Neural progenitor cell (in vitro differentiated cells): ENCODE data around the gene PAPLN. TPM values are rescaled to one million over a fixed set of nuclear protein-coding genes. Genes with fewer than 3 reads are reported as not detected.

Source experiments
- DNase-seq: peaks from one replicate; pipeline ENCODE4 v3.0.0-alpha.2; 2016; ENCODE audit warnings: low spot score
- H2AFZ ChIP-seq: fragments of 200-600 bp; sonication (generic); replicated peaks from 2 replicates; pipeline ENCODE4 v1.6.1; 2016; ENCODE audit warnings: antibody characterized with exemption
- H3F3A ChIP-seq: fragments of 200-600 bp; sonication (generic); 2 replicates; pipeline ENCODE4 v1.6.1; 2016; ENCODE audit warnings: antibody characterized with exemption, low read depth
- H3K27ac ChIP-seq: fragments of 200-600 bp; sonication (generic); 2 replicates; pipeline ENCODE4 v1.5.1; 2016; ENCODE audit warnings: mild to moderate bottlenecking
- H3K27me3 ChIP-seq: fragments of 200-600 bp; sonication (generic); 2 replicates; pipeline ENCODE4 v1.6.1; 2016; ENCODE audit warnings: mild to moderate bottlenecking, moderate library complexity
- H3K36me3 ChIP-seq: fragments of 200-600 bp; sonication (generic); 2 replicates; pipeline ENCODE4 v1.5.1; 2016
- H3K4me1 ChIP-seq: fragments of 200-600 bp; sonication (generic); 2 replicates; pipeline ENCODE4 v1.6.1; 2016; ENCODE audit warnings: mixed run types
- H3K4me2 ChIP-seq: fragments of 200-600 bp; sonication (generic); 2 replicates; pipeline ENCODE4 v1.6.1; 2016
- H3K4me3 ChIP-seq: fragments of 200-600 bp; sonication (generic); 2 replicates; pipeline ENCODE4 v1.5.1; 2016
- H3K79me2 ChIP-seq: fragments of 200-600 bp; sonication (generic); 2 replicates; pipeline ENCODE4 v1.6.1; 2016; ENCODE audit warnings: low read depth
- H3K9ac ChIP-seq: fragments of 200-600 bp; sonication (generic); 2 replicates; pipeline ENCODE4 v1.6.1; 2016
- H3K9me3 ChIP-seq: fragments of 200-600 bp; sonication (generic); 2 replicates; pipeline ENCODE4 v1.5.1; 2016; ENCODE audit warnings: low read depth
- H4K20me1 ChIP-seq: fragments of 200-600 bp; sonication (generic); 2 replicates; pipeline ENCODE4 v1.6.1; 2016; ENCODE audit warnings: low read depth
- H3K27ac Mint-ChIP-seq: 3 replicates; pipeline ENCODE4 v1.8.0; 2021; ENCODE audit warnings: mixed read lengths
- H3K27me3 Mint-ChIP-seq: 2 replicates; pipeline ENCODE4 v1.8.0; 2022; ENCODE audit warnings: low read depth, mild to moderate bottlenecking, inconsistent platforms, moderate library complexity, mixed read lengths; ENCODE audit not compliant: insufficient read depth
- H3K36me3 Mint-ChIP-seq: 3 replicates; pipeline ENCODE4 v1.8.0; 2021; ENCODE audit warnings: mixed read lengths
- H3K4me1 Mint-ChIP-seq: 3 replicates; pipeline ENCODE4 v1.8.0; 2021; ENCODE audit warnings: mixed read lengths
- H3K4me3 Mint-ChIP-seq: 3 replicates; pipeline ENCODE4 v1.8.0; 2021; ENCODE audit warnings: mild to moderate bottlenecking, moderate library complexity, mixed read lengths
- H3K9me3 Mint-ChIP-seq: 3 replicates; pipeline ENCODE4 v1.8.0; 2020; ENCODE audit warnings: mixed read lengths
- EZH2 ChIP-seq: fragments of 200-600 bp; sonication (generic); IDR thresholded peaks from 2 replicates; pipeline ENCODE4 v1.6.1; 2017; ENCODE audit warnings: antibody characterized with exemption, mild to moderate bottlenecking, moderate library complexity
- EZH2phosphoT487 ChIP-seq: fragments of 200-600 bp; sonication (generic); IDR thresholded peaks from 2 replicates; pipeline ENCODE4 v1.6.1; 2017; ENCODE audit warnings: antibody characterized with exemption
- total RNA-seq: library from RNA; depleted of rRNA; stranded (reverse); fragments of >200 nt; gene quantifications from 2 replicates; pipeline ENCODE4 v1.2.3, GENCODE V29; 2015; ENCODE audit warnings: low replicate concordance
- TF ChIP-seq, protein P1 (sequence below): fragments of 200-600 bp; sonication (generic); IDR thresholded peaks from 2 replicates; pipeline ENCODE4 v1.5.1; 2017; ENCODE audit warnings: antibody characterized with exemption, mild to moderate bottlenecking

The PAPLN gene
- total RNA-seq, 1 donor from 2014 or later = 17.3 TPM

DNA sequence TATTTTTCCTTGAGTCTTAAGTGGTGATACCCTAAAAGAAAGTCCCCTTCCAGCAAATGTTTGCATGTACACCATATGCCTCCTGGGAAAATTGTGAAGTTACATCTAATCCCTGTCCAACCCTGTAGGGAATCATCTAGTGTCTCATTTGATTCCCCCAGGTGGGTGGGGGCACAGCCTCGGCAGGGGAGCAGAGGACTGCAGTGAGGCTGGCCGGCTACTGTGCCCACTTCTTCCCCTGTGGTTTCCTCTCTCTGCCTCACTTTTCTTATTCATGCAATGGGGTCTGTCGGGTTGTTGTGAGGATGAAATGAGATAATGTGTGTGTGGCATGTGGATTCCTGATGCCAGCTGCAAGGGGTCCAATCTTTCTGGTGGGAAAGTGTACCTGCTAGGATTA lies 6.0 kb downstream of the PAPLN start:
- H3K4me3 Mint-ChIP-seq = no peak overlapping the region
- no peak for DNase-seq

DNA sequence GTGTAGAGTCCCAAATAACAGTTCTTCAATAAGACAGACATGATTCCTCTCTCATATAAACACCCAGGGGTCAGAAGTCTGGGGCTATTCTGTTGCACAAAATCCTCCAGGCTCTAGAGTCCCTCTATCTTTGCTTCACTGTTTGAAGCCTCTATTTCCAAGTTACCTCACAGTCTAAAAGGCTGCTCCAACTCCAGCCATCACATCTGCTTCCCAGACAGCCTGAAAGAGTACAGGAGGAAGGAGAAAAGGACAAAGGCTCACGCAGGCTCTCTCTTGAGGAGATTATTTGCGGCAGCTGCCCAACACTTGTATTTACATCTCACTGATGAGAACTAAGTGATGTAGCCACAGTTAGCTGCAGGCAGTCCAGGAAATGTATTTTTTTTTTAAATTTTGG lies 6.4 kb downstream of the PAPLN start:
- Mint-ChIP-seq H3K4me1 (peaks cover 25% of the 10 kb centered on the region), H3K27me3 (peaks cover 21% of the 10 kb centered on the region), H3K36me3 (no peaks in the 10 kb centered on the region), H3K4me3 (no peak overlapping the region), H3K27ac (peak overlapping the region; percentile 76), H3K9me3 (no peaks in the 10 kb centered on the region)
- no peak overlapping the region for H3K27ac ChIP-seq
- no peak overlapping the region for H3K4me3 ChIP-seq
- H4K20me1 ChIP-seq = peaks cover 9% of the 10 kb centered on the region
- no peaks in the 10 kb centered on the region for H3K9me3 ChIP-seq
- no peaks in the 10 kb centered on the region for H3F3A ChIP-seq
- no peak overlapping the region for H3K9ac ChIP-seq
- no peak for TF ChIP-seq EZH2
- TF ChIP-seq EZH2phosphoT487 = no peak
- TF ChIP-seq, protein P1, sequence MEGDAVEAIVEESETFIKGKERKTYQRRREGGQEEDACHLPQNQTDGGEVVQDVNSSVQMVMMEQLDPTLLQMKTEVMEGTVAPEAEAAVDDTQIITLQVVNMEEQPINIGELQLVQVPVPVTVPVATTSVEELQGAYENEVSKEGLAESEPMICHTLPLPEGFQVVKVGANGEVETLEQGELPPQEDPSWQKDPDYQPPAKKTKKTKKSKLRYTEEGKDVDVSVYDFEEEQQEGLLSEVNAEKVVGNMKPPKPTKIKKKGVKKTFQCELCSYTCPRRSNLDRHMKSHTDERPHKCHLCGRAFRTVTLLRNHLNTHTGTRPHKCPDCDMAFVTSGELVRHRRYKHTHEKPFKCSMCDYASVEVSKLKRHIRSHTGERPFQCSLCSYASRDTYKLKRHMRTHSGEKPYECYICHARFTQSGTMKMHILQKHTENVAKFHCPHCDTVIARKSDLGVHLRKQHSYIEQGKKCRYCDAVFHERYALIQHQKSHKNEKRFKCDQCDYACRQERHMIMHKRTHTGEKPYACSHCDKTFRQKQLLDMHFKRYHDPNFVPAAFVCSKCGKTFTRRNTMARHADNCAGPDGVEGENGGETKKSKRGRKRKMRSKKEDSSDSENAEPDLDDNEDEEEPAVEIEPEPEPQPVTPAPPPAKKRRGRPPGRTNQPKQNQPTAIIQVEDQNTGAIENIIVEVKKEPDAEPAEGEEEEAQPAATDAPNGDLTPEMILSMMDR = no peak
- no peak overlapping the region for H3K4me2 ChIP-seq
- H3K4me1 ChIP-seq = peaks cover 20% of the 10 kb centered on the region
- no peak overlapping the region for H2AFZ ChIP-seq
- peaks cover 7% of the 10 kb centered on the region for H3K79me2 ChIP-seq
- no peak for DNase-seq
- H3K36me3 ChIP-seq = no peaks in the 10 kb centered on the region
- peaks cover 19% of the 10 kb centered on the region for H3K27me3 ChIP-seq

More for the DNA sequence above, 6.0 kb downstream of the PAPLN start:
- Histone ChIP-seq H3F3A (no peaks in the 10 kb centered on the region), H3K79me2 (peaks cover 7% of the 10 kb centered on the region), H3K4me3 (no peak overlapping the region), H3K27me3 (peaks cover 23% of the 10 kb centered on the region), H3K36me3 (no peaks in the 10 kb centered on the region), H3K9me3 (no peaks in the 10 kb centered on the region), H3K4me2 (no peak overlapping the region), H3K27ac (no peak overlapping the region), H3K9ac (no peak overlapping the region), H3K4me1 (peaks cover 22% of the 10 kb centered on the region), H2AFZ (no peak overlapping the region), H4K20me1 (peaks cover 9% of the 10 kb centered on the region)
- peaks cover 28% of the 10 kb centered on the region for H3K4me1 Mint-ChIP-seq
- H3K27ac Mint-ChIP-seq = peak overlapping the region; percentile 76
- H3K27me3 Mint-ChIP-seq = peaks cover 25% of the 10 kb centered on the region
- H3K36me3 Mint-ChIP-seq = no peaks in the 10 kb centered on the region
- H3K9me3 Mint-ChIP-seq = no peaks in the 10 kb centered on the region
- TF ChIP-seq, protein P1 = no peak
- TF ChIP-seq EZH2phosphoT487 (no peak), EZH2 (no peak)

DNA sequence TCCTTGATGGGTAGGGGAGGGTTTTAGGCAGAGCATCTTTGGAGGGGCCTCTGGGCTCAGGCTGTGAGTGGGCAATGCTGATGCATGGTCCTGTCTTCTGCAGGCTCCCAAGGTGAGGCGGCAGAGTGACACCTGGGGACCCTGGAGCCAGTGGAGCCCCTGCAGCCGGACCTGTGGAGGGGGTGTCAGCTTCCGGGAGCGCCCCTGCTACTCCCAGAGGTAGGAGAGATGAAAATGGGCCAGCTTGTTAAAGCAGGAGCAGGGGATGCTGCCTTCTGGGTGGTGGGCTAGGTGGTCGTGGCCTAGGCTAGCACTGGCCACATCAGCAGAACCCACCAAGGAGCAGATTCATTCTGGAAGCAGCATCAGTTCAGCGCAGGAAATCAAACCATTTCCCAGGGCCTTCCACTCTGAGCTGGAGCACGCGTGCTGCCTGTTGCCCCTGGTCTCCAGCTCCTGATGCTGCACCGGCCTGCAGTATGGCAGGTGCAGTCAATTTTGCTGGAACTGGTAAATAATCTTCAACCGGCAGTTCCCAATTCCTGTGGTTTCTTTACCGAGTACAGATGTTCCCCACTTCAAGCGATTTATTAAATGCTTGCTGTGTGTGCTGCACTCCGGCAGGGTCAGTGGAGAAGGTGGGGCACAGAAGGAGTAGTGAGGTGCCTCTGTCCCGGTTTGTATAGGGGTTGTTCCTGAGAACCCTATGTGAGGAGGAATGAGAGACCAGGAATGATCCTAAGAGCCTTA lies 7.4 kb downstream of the PAPLN start:
- H3K4me3 Mint-ChIP-seq = no peak overlapping the region

More for the DNA sequence above, 7.4 kb downstream of the PAPLN start:
- Histone ChIP-seq H3K36me3 (no peaks in the 10 kb centered on the region), H3F3A (no peaks in the 10 kb centered on the region), H3K79me2 (no peaks in the 10 kb centered on the region), H3K9me3 (no peaks in the 10 kb centered on the region), H3K9ac (no peak overlapping the region), H3K27me3 (peaks cover 9% of the 10 kb centered on the region), H4K20me1 (no peaks in the 10 kb centered on the region), H3K27ac (no peak overlapping the region), H3K4me2 (no peak overlapping the region), H2AFZ (no peak overlapping the region), H3K4me3 (no peak overlapping the region), H3K4me1 (peaks cover 11% of the 10 kb centered on the region)
- Mint-ChIP-seq H3K4me1 (peaks cover 22% of the 10 kb centered on the region), H3K27me3 (peaks cover 13% of the 10 kb centered on the region), H3K36me3 (no peaks in the 10 kb centered on the region), H3K9me3 (no peaks in the 10 kb centered on the region), H3K27ac (no peak overlapping the region)
- TF ChIP-seq EZH2 (no peak), EZH2phosphoT487 (no peak)
- TF ChIP-seq, protein P1 = no peak
- no peak for DNase-seq
